PC-9 (cell line): ENCODE results near the gene ART1. TPM values are rescaled to one million over a fixed set of nuclear protein-coding genes. Genes with fewer than 3 reads are reported as not detected.
"Not testable (repeated sequence)": the region's sequence is repeated elsewhere in the genome, so short reads cannot be mapped to it uniquely, and the experiment has no call there.

Experiments
- BruUV-seq: library from RNA; stranded (reverse); fragments of 400-500 nt; replicated peaks from 2 replicates; lab custom pipeline; 2021; lab: Mats Ljungman, UMichigan
- CTCF ChIA-PET: fragments of 300-600 bp; sonication (Branson Sonifier 250); formaldehyde crosslinking; loops from one replicate; lab custom pipeline; 2022; ENCODE audit warnings: antibody characterized with exemption; lab: Charles Lee
- POLR2A ChIA-PET: fragments of 300-600 bp; sonication (Branson Sonifier 250); formaldehyde crosslinking; loops from one replicate; lab custom pipeline; 2022; ENCODE audit warnings: antibody characterized with exemption; ENCODE audit not compliant: unreplicated experiment; lab: Charles Lee
- DNase-seq, 2 experiments: peaks; one replicate each; pipeline versions ENCODE4 v3.0.0 to v3.0.0-alpha.2; 2015 to 2022; ENCODE audit warnings: mixed read lengths in 1 of 2
- H2AFZ ChIP-seq: fragments of 200-600 bp; sonication (generic); 2 replicates; pipeline ENCODE4 v1.8.1; 2017; ENCODE audit warnings: antibody characterized with exemption
- H3F3A ChIP-seq: fragments of 200-600 bp; sonication (generic); 2 replicates; pipeline ENCODE4 v1.8.1; 2017; ENCODE audit warnings: antibody characterized with exemption, mild to moderate bottlenecking, low read depth; ENCODE audit not compliant: insufficient read depth
- H3K27ac ChIP-seq: fragments of 200-600 bp; sonication (generic); 2 replicates; pipeline ENCODE4 v1.6.1; 2016; ENCODE audit warnings: mixed run types
- H3K27me3 ChIP-seq: fragments of 200-600 bp; sonication (generic); 2 replicates; pipeline ENCODE4 v1.6.1; 2016; ENCODE audit warnings: low read depth, mixed run types; ENCODE audit not compliant: insufficient read depth
- H3K36me3 ChIP-seq: fragments of 200-600 bp; sonication (generic); 2 replicates; pipeline ENCODE4 v1.6.1; 2016; ENCODE audit warnings: low read depth, mixed run types
- H3K4me1 ChIP-seq: fragments of 200-600 bp; sonication (generic); replicated peaks from 2 replicates; pipeline ENCODE4 v1.6.1; 2016; ENCODE audit warnings: mixed run types; ENCODE audit not compliant: insufficient read depth
- H3K4me2 ChIP-seq: fragments of 200-600 bp; sonication (generic); 2 replicates; pipeline ENCODE4 v1.6.1; 2017; ENCODE audit warnings: mixed run types
- H3K4me3 ChIP-seq: fragments of 200-600 bp; sonication (generic); 2 replicates; pipeline ENCODE4 v1.6.1; 2016; ENCODE audit warnings: mixed run types
- H3K79me2 ChIP-seq: fragments of 200-600 bp; sonication (generic); 2 replicates; pipeline ENCODE4 v1.6.1; 2017; ENCODE audit warnings: low read depth, mixed run types
- H3K9me2 ChIP-seq: fragments of 200-600 bp; sonication (generic); 2 replicates; pipeline ENCODE4 v1.8.1; 2017; ENCODE audit warnings: mild to moderate bottlenecking; ENCODE audit not compliant: insufficient read depth
- H3K9me3 ChIP-seq: fragments of 200-600 bp; sonication (generic); 2 replicates; pipeline ENCODE4 v1.8.1; 2016; ENCODE audit warnings: low read depth; ENCODE audit not compliant: insufficient read depth
- H4K20me1 ChIP-seq: fragments of 200-600 bp; sonication (generic); 2 replicates; pipeline ENCODE4 v1.8.1; 2017; ENCODE audit not compliant: insufficient read depth
- EZH2 ChIP-seq: fragments of 200-600 bp; sonication (generic); IDR thresholded peaks from 2 replicates; pipeline ENCODE4 v1.8.0; 2017; ENCODE audit warnings: antibody characterized with exemption, low read depth
- intact Hi-C: fragments of 100-400 bp; cut with micrococcal nuclease; formaldehyde crosslinking; loops from one replicate; pipeline ENCODE4 v1.10.0; 2022; ENCODE audit not compliant: unreplicated experiment
- total RNA-seq: library from RNA; stranded (reverse); gene quantifications from 2 replicates; pipeline ENCODE4 v1.2.3, GENCODE V29; 2021
- TF ChIP-seq, protein P1 (sequence below): fragments of 200-600 bp; sonication (generic); conservative IDR thresholded peaks from 2 replicates; pipeline ENCODE4 v1.6.1; 2017; ENCODE audit warnings: mixed run types, antibody characterized with exemption, mild to moderate bottlenecking, moderate library complexity

ART1 gene
- total RNA-seq, 1 experiment from 2014 or later: not detected

DNA sequence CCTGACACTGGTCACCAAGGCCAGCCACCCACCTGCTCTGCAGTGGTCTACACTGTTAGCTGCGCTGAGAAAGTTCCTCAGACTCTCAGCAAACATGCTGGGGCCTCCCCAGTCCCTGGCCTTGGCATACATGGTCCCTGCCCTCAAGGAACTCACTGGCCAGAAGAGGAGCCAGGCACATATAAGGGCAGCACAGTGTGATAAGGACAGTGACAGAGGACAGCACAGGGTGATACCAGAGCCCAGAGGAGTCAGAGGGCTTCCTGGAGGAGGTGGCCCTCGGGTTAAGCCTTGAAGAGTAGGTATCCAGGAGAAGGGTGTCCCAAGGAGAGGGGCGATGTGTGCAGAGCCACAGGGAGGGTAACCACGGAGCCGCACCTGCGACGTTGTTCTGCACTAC is 624 bp downstream of the ART1 start:
- TF ChIP-seq EZH2: no peak
- TF ChIP-seq, protein P1, sequence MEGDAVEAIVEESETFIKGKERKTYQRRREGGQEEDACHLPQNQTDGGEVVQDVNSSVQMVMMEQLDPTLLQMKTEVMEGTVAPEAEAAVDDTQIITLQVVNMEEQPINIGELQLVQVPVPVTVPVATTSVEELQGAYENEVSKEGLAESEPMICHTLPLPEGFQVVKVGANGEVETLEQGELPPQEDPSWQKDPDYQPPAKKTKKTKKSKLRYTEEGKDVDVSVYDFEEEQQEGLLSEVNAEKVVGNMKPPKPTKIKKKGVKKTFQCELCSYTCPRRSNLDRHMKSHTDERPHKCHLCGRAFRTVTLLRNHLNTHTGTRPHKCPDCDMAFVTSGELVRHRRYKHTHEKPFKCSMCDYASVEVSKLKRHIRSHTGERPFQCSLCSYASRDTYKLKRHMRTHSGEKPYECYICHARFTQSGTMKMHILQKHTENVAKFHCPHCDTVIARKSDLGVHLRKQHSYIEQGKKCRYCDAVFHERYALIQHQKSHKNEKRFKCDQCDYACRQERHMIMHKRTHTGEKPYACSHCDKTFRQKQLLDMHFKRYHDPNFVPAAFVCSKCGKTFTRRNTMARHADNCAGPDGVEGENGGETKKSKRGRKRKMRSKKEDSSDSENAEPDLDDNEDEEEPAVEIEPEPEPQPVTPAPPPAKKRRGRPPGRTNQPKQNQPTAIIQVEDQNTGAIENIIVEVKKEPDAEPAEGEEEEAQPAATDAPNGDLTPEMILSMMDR: no peak

DNA sequence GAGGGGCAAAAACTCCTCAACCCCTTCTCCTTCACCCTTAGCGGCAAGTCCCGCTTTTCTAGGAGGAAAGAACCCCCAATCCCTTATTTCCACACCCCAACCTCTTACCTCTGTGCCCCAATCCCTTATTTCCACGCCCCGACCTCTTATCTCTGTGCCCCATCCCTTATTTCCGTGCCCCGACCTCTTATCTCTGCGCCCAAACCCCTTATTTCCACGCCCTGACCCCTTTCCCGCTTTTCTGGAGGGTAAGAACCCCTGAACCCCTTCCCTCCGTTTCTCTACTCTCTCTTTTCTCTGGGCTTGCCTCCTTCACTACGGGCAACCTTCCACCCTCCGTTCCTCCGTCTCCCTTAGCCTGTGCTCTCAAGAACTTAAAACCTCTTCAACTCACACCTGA is 3.9 kb downstream of the ART1 start:
- H3K4me2 ChIP-seq, H3K9me2 ChIP-seq, DNase-seq, H3K79me2 ChIP-seq, BruUV-seq, H4K20me1 ChIP-seq, H3F3A ChIP-seq, intact Hi-C loops, POLR2A ChIA-PET, H3K9me3 ChIP-seq, H2AFZ ChIP-seq, H3K4me3 ChIP-seq, H3K4me1 ChIP-seq, CTCF ChIA-PET, H3K27ac ChIP-seq, H3K36me3 ChIP-seq: not testable (repeated sequence)
- peaks cover 15% of the 10 kb centered on the region for H3K27me3 ChIP-seq

More for the DNA sequence above, 624 bp downstream of the ART1 start:
- POLR2A ChIA-PET: no interaction called here
- Histone ChIP-seq H3K9me2 (no peaks in the 10 kb centered on the region), H3K79me2 (no peaks in the 10 kb centered on the region), H3K27me3 (peaks cover 15% of the 10 kb centered on the region), H3K36me3 (no peaks in the 10 kb centered on the region), H3K9me3 (no peaks in the 10 kb centered on the region), H3K4me3 (no peak overlapping the region), H3K4me2 (no peak overlapping the region), H3K27ac (no peak overlapping the region), H2AFZ (no peak overlapping the region), H3F3A (no peaks in the 10 kb centered on the region), H3K4me1 (no peaks in the 10 kb centered on the region; the same call in 1 of the 2 replicates), H4K20me1 (no peaks in the 10 kb centered on the region)
- intact Hi-C loops: no loop called here
- BruUV-seq: no TSS peak
- DNase-seq: no peak
- CTCF ChIA-PET: no interaction called here

DNA sequence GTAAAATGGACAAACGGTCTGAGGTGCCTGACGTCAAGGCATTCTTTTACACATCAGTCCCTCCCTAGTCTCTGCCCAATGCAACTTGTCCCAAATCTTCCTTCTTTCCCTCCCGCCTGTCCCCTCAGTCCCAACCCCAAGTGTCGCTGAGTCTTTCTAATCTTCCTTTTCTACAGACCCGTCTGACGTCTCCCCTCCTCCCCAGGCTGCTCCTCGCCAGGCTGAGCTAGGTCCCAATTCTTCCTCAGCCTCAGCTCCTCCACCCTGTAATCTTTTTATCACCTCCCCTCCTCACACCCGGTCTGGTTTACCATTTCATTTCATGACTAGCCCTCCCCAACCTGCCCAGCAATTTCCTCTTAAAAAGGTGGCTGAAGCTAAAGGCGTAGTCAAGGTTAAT is 4.4 kb downstream of the ART1 start:
- H3K4me3 ChIP-seq, POLR2A ChIA-PET, H4K20me1 ChIP-seq, H3K79me2 ChIP-seq, H3K36me3 ChIP-seq, H3F3A ChIP-seq, DNase-seq, CTCF ChIA-PET, H3K4me1 ChIP-seq, BruUV-seq, H3K27ac ChIP-seq, H2AFZ ChIP-seq, H3K9me2 ChIP-seq, H3K9me3 ChIP-seq, intact Hi-C loops, H3K4me2 ChIP-seq: not testable (repeated sequence)
- H3K27me3 ChIP-seq: peaks cover 15% of the 10 kb centered on the region

DNA sequence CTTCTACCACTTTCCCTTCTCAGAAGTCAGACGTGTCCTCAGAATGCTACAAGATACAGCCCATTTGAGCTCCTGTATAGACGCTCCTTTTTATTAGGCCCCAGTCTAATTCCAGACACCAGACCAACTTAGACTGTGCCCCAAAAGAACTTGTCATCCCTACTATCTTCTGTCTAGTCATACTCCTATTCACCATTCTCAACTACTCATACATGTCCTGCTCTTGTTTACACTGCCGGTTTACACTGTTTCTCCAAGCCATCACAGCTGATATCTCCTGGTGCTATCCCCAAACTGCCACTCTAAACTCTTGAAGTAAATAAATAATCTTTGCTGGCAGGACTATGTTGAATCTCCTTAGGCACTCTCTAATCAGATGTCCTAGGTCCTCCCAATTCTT is 7.6 kb downstream of the ART1 start:
- H3K9me2 ChIP-seq, POLR2A ChIA-PET, BruUV-seq, H3K4me3 ChIP-seq, CTCF ChIA-PET, DNase-seq, H2AFZ ChIP-seq, H3F3A ChIP-seq, H3K9me3 ChIP-seq, H3K27ac ChIP-seq, H4K20me1 ChIP-seq, H3K4me2 ChIP-seq, H3K4me1 ChIP-seq, H3K36me3 ChIP-seq, H3K79me2 ChIP-seq, intact Hi-C loops: not testable (repeated sequence)
- peaks cover 22% of the 10 kb centered on the region for H3K27me3 ChIP-seq
